ENCODE results near the gene MAFF. TPM values are rescaled to one million over a fixed set of nuclear protein-coding genes. Genes with fewer than 3 reads are reported as not detected.
A peak's percentile ranks its signal among the peaks of the same experiment; 100 is the strongest.

MAFF gene
- total RNA-seq, 1 experiment from 2014 or later = 5.8 TPM

GRCh38 chr22:38228873-38229740 is 27.3 kb downstream of the MAFF start:
- Histone ChIP-seq H3K56ac (ENCODE audit: insufficient read length, low read depth, low read length) (no peak overlapping the region), H3K4me2 (ENCODE audit: insufficient read depth, insufficient read length, low read length) (no peak overlapping the region), H2BK12ac (ENCODE audit: insufficient read length, low read depth, low read length) (no peak overlapping the region), H3K18ac (ENCODE audit: insufficient read length, low read depth, low read length) (no peak overlapping the region), H3K9ac (ENCODE audit: extremely low read depth, insufficient read length, low read length) (no peak overlapping the region), H4K5ac (ENCODE audit: insufficient read length, low read depth, low read length) (no peak overlapping the region), H3K27ac (ENCODE audit: insufficient read length, low read depth, low read length) (no peak overlapping the region), H3K27me3 (ENCODE audit: insufficient read depth, low read length) (no peaks in the 10 kb centered on the region), H2AK5ac (ENCODE audit: insufficient read length, low read length) (no peak overlapping the region), H3K79me2 (ENCODE audit: insufficient read depth, low read length) (no peaks in the 10 kb centered on the region), H3K23ac (ENCODE audit: insufficient read length, low read depth, low read length) (no peak overlapping the region), H2BK20ac (ENCODE audit: low read depth, low read length, poor library complexity, severe bottlenecking) (no peak overlapping the region), H2BK5ac (ENCODE audit: insufficient read length, low read length) (no peak overlapping the region), H3K23me2 (ENCODE audit: insufficient read length, low read depth, low read length, poor library complexity, severe bottlenecking) (no peaks in the 10 kb centered on the region), H3K4ac (ENCODE audit: low read depth, low read length) (no peak overlapping the region), H3T11ph (ENCODE audit: low read length) (no peak overlapping the region), H3K14ac (ENCODE audit: insufficient read depth, low read length) (no peak overlapping the region), H2BK120ac (ENCODE audit: low read depth, low read length, poor library complexity, severe bottlenecking) (no peak overlapping the region), H4K20me1 (ENCODE audit: control insufficient read depth, insufficient read depth, insufficient read length) (no peaks in the 10 kb centered on the region), H3K4me1 (ENCODE audit: insufficient read depth, low read length) (no peaks in the 10 kb centered on the region), H2AFZ (ENCODE audit: low read length) (no peak overlapping the region), H2BK15ac (ENCODE audit: low read depth, low read length) (no peak overlapping the region), H3K79me1 (ENCODE audit: insufficient read depth, low read depth, low read length, poor library complexity, severe bottlenecking) (no peaks in the 10 kb centered on the region), H4K91ac (ENCODE audit: insufficient read length, low read depth, low read length) (no peak overlapping the region), H4K8ac (replicated peaks; ENCODE audit: insufficient read length, low read depth, low read length) (no peak overlapping the region), H3K9me3 (ENCODE audit: control insufficient read depth, low read depth, low read length) (no peaks in the 10 kb centered on the region)
- Mint-ChIP-seq H3K4me1 (peaks cover 0 to 3% of the 10 kb centered on the region in 2 experiments; a peak in 1 of 4 replicates), H3K27me3 (ENCODE audit: low read depth) (no peaks in the 10 kb centered on the region; the same call in 1 of the 2 replicates), H3K4me3 (no peak overlapping the region), H3K36me3 (ENCODE audit: insufficient read depth in 1 of 3, low read depth in 3 of 3) (peaks cover 6 to 65% (median 58%) of the 10 kb centered on the region in 3 experiments; a peak in 6 of 7 replicates), H3K27ac (peak overlapping the region in 1 of 3 experiments; percentile 29; a peak in 2 of 7 replicates), H3K9me3 (no peaks in the 10 kb centered on the region)
- no peak for DNase-seq
- TF ChIP-seq CTCF (conservative IDR thresholded peaks at IDR 0.05) = no peak
- no CpG with 5 or more reads among the region's 14 CpGs for WGBS (ENCODE audit: extremely low coverage, insufficient read length, low lambda C conversion rate)
